Lung (tissue), 12 donors: ENCODE results near the gene CTSE. TPM values are rescaled to one million over a fixed set of nuclear protein-coding genes. Genes with fewer than 3 reads are reported as not detected.

Experiments used
- ATAC-seq: fragments of 200-7000 bp; cut with Tn5 transposase; one replicate; pipeline ENCODE4 v1.9.1; 2020; ENCODE audit warnings: moderate number of reproducible peaks; ENCODE audit not compliant: insufficient read depth, low FRiP score
- DNase-seq, 3 donors: peaks; one replicate each; pipeline ENCODE4 v3.0.0-alpha.2; 2013 to 2017
- H3K27ac ChIP-seq, 2 donors: one replicate each; pipeline ENCODE4 v1.5.1; 2013; ENCODE audit warnings: mild to moderate bottlenecking in 2 of 2, moderate library complexity in 2 of 2, control low read depth in 1 of 2, inconsistent platforms in 1 of 2, low read depth in 1 of 2, low read length in 1 of 2
- H3K27me3 ChIP-seq, 3 donors: one replicate each; pipeline ENCODE4 v1.5.1; 2013; ENCODE audit warnings: low read length in 2 of 3; ENCODE audit not compliant: control insufficient read depth in 3 of 3, insufficient read depth in 3 of 3
- H3K36me3 ChIP-seq, 4 donors: one replicate each; pipeline ENCODE4 v1.5.1; 2013; ENCODE audit warnings: low read length in 4 of 4, mild to moderate bottlenecking in 1 of 4, moderate library complexity in 1 of 4; ENCODE audit not compliant: control insufficient read depth in 4 of 4, insufficient read depth in 4 of 4
- H3K4me1 ChIP-seq, 5 donors: one replicate each; pipeline ENCODE4 v1.5.1; 2013; ENCODE audit warnings: low read length in 5 of 5, mild to moderate bottlenecking in 2 of 5, moderate library complexity in 1 of 5; ENCODE audit not compliant: control insufficient read depth in 5 of 5, insufficient read depth in 5 of 5
- H3K4me3 ChIP-seq: one replicate; pipeline ENCODE4 v1.5.1; 2013; ENCODE audit warnings: mild to moderate bottlenecking, control low read depth, moderate library complexity
- H3K9ac ChIP-seq, 2 donors: one replicate each; pipeline ENCODE4 v1.5.1; 2013; ENCODE audit warnings: low read length in 2 of 2, control low read depth in 1 of 2; ENCODE audit not compliant: insufficient read depth in 1 of 2
- H3K9me3 ChIP-seq, 4 donors: one replicate each; pipeline ENCODE4 v1.5.1; 2013; ENCODE audit warnings: low read length in 3 of 4, mild to moderate bottlenecking in 1 of 4, moderate library complexity in 1 of 4; ENCODE audit not compliant: control insufficient read depth in 4 of 4, insufficient read depth in 3 of 4
- CTCF ChIP-seq: IDR thresholded peaks from 2 replicates; pipeline ENCODE4 v1.5.1; 2012; ENCODE audit warnings: mild to moderate bottlenecking; ENCODE audit errors: control extremely low read depth, extremely low read depth
- WGBS, 2 donors: extraction: QIAGEN DNeasy Blood & Tissue Kit; methylation state at CpG; one replicate each; pipeline ENCODE4 v1.1.7; 2013; 5-methylcytosine and 5-hydroxymethylcytosine counted together
- polyA plus RNA-seq, 2 donors: library from polyadenylated mRNA; stranded (reverse); fragments of 200-250 nt; gene quantifications; one replicate each; pipeline ENCODE4 v1.2.1, GENCODE V29; 2013
- total RNA-seq, 2 donors: library from RNA; depleted of rRNA in 1 of 2; stranded (reverse); fragments of >200 nt in 1 of 2; gene quantifications; one replicate each; pipeline ENCODE4 v1.2.1, GENCODE V29; 2014 to 2021
- donor health status: control.
- donor health status: control.
- donor health status: Bipolar disorder and iron deficiency.
- donor health status: healthy.
- donor health status: DM: yes; HTN: yes; CAD: no.

The CTSE gene
- total and polyA plus RNA-seq, 4 donors = 14.6 to 189 (median 95.7) TPM

- H3K9ac ChIP-seq = no peak overlapping the region
- no peak overlapping the region for H3K27ac ChIP-seq
- WGBS, 2 donors = 78 to 90% methylated on average over 10 of the region's 10 CpGs
- no peaks in the 10 kb centered on the region for H3K9me3 ChIP-seq
- peaks cover 0 to 3% (median under 1%) of the 10 kb centered on the region in 5 donors for H3K4me1 ChIP-seq
- H3K27me3 ChIP-seq = no peaks in the 10 kb centered on the region
- no peaks in the 10 kb centered on the region for H3K36me3 ChIP-seq
- TF ChIP-seq CTCF = no peak
- no peak for DNase-seq
- no peak for ATAC-seq
- no peak overlapping the region for H3K4me3 ChIP-seq
These were observed 56.0 kb downstream of the CTSE start for GRCh38 chr1:205967554-205968335.

- H3K27me3 ChIP-seq = no peaks in the 10 kb centered on the region
- no peak overlapping the region for H3K4me3 ChIP-seq
- H3K27ac ChIP-seq = no peak overlapping the region
- peaks cover 0 to 19% (median 15%) of the 10 kb centered on the region in 5 donors for H3K4me1 ChIP-seq
- no peak overlapping the region for H3K9ac ChIP-seq
- TF ChIP-seq CTCF = no peak
- no peak for ATAC-seq
- 86 to 88% methylated on average over 10 to 13 of the region's 13 CpGs for WGBS, 2 donors
- H3K36me3 ChIP-seq = no peaks in the 10 kb centered on the region
- DNase-seq = no peak
- no peaks in the 10 kb centered on the region for H3K9me3 ChIP-seq
These were observed 58.4 kb downstream of the CTSE start for GRCh38 chr1:205965036-205965884.

GRCh38 chr1:205963352-205964155 lies 60.1 kb downstream of the CTSE start:
- no peak for TF ChIP-seq CTCF
- H3K9me3 ChIP-seq = no peaks in the 10 kb centered on the region
- no peak overlapping the region for H3K4me3 ChIP-seq
- H3K9ac ChIP-seq = no peak overlapping the region
- H3K4me1 ChIP-seq = peaks cover 0 to 19% (median 16%) of the 10 kb centered on the region in 5 donors
- no peak overlapping the region for H3K27ac ChIP-seq
- no peaks in the 10 kb centered on the region for H3K27me3 ChIP-seq
- WGBS, 2 donors = 81 to 86% methylated on average over 16 of the region's 16 CpGs
- DNase-seq (no peak), ATAC-seq (no peak)
- no peaks in the 10 kb centered on the region for H3K36me3 ChIP-seq
